GM10266 (cell line): ENCODE measurements around the gene CRYBA2.

Experiments used
- DNase-seq: peaks from one replicate; pipeline ENCODE4 v3.0.0; 2012; ENCODE audit errors: extremely low spot score
- CTCF ChIP-seq: IDR thresholded peaks from 2 replicates; pipeline ENCODE4 v1.5.1; 2012; ENCODE audit warnings: mild to moderate bottlenecking, low read depth; ENCODE audit not compliant: control insufficient read depth, insufficient read depth; ENCODE audit errors: missing control alignments

Gene CRYBA2

GRCh38 chr2:218992703-218993344 lies 398 bp downstream of the CRYBA2 start:
- no peak for DNase-seq
- TF ChIP-seq CTCF, result no peak

DNA sequence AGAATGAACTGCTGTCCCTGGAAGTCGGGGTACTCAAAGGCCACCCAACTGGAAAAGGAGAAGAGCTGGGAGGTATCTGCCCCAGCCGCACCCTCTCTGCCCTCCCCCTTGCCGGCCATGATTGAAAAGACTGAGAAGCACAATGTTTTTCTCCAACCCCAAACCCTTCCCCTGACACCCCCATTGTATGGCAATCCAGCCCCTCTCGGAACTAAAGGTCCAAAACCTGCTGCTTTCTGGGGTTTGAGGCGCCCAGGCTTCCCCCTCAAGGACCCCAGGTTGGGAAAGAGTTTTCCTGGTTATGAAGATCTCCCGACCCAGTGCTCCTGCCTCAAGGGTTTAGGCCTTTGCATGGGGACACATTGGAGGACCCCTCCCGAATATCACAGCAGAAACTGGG lies 1.0 kb downstream of the CRYBA2 start:
- DNase-seq, result no peak
- no peak for TF ChIP-seq CTCF

DNA sequence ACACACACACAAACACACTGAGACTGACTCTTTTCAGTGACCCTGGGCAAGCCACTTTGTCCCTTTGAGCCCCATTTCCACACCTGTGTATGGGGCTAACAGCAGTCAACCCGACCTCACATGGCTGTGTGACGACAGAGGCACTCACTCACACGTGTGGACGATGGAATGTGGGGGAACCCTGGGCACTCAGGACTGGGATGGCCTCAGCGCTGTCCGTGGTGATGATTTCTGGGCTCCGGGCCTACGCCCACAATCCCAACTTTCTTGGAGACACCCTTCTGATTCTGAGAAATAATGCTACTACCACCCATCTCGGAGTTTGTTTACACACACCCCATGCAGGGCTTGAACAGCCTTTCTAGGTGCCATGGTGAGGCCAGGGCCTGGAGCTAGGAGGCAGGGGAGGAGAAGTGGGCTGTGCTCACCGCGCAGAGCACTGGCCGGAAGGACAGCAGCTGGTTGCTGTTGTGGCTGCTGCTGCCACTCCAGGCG lies 1.5 kb downstream of the CRYBA2 start:
- no peak for TF ChIP-seq CTCF
- DNase-seq, result no peak

DNA sequence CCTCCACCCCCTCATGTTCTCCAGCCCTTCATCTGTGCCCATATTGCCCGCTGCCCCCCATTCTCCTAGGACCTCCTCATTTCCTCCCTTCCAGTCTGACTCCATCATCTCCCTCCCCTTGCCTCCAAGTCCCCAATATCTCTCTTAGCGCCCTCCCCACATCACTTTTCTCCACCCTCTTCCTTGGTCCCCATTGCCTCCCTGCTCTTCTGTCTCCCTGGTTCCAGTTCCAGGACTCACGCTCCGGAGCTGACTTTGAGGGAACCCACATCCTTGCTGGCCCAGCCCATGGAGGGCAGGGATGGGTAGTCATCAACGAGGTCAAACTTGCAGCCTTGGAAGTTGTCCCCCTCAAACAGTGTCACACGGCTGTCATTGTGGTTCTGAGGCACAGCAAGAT lies 2.6 kb downstream of the CRYBA2 start:
- TF ChIP-seq CTCF, result no peak
- no peak for DNase-seq

DNA sequence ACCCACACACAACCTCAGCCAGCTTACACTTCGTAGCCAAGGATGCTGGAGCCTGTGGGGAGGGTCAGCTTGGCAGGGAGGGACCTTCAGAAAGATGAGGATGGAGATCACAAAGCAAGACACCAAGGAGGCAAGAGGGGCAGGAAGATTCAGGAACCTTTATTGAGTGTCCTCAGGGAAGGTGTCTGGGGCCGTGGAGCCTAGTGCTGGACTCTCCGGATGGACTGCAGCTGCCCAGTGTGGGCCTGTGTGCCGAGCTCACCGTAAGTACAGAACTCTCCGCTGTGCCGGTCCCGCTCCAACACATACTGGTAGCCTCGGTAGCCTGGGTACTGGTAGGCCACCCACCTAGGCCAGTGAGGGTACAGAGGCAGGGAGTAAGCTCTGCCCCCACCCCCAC lies 3.2 kb downstream of the CRYBA2 start:
- no peak for TF ChIP-seq CTCF
- DNase-seq, result no peak

DNA sequence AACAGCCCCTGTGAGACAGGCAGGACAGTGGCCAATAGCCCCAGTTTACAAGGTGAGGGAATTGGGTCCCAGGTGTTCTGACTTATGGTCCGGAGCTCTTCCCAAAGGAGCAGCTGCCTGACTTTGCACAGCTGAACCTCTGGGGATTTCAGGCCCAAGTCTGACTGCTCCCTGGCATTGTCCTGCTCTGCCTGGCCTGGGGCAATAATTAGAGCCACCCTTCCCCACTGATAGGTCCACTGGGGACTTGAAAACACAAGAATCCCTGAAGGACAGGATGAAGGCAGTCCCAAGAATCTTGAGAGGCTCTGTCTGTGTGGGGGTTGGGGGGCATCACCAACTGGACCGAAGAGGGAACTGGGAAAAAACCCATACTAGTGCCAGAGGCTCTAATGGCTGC lies 4.6 kb downstream of the CRYBA2 start:
- DNase-seq, result no peak
- TF ChIP-seq CTCF, result no peak

DNA sequence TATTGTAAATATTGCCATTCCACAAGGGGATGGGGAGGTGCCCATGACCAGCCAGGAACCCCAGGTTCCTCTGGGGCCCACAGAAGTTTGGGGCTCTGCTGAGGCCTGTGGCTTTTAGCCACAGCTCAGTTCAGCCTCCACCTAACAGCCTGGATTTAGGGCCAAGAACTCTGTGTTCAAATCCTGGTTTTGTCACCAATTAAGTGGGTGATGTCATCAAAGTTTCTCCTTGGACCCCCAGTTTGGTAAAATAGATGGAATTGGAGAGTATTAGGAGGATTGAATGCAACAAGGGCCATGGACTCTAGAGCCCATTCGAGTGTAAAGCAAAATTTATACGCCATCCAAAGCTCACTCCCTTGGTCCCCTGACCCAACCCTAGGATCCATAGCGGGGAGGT lies 5.1 kb downstream of the CRYBA2 start:
- no peak for DNase-seq
- no peak for TF ChIP-seq CTCF
